Uterus (tissue), 2 donors: ENCODE data around the gene CDK6.

Experiments used
- CTCF ChIP-seq, 4 experiments: fragments of 200-600 bp in 2 of 4; fragments of 450-650 bp in 2 of 4; sonication (generic) in 2 of 4; IDR thresholded peaks; one replicate each; pipeline ENCODE4 v1.5.1; 2016 to 2019; ENCODE audit warnings: antibody characterized with exemption in 4 of 4, mild to moderate bottlenecking in 2 of 4, moderate library complexity in 1 of 4
- POLR2A ChIP-seq, 2 donors: fragments of 450-650 bp; IDR thresholded peaks; one replicate each; pipeline ENCODE4 v1.6.1; 2016; ENCODE audit warnings: antibody characterized with exemption in 2 of 2, mild to moderate bottlenecking in 1 of 2, moderate library complexity in 1 of 2

GRCh38 chr7:92667816-92668535 is 168.4 kb downstream of the CDK6 start:
- no peak for TF ChIP-seq CTCF (IDR thresholded peaks at IDR 0.05)
- no peak for TF ChIP-seq POLR2A (IDR thresholded peaks at IDR 0.05)
